Upper lobe of left lung (tissue), 4 donors: ENCODE results near the gene ADAM15.

Experiments
- CTCF ChIP-seq, 6 experiments: fragments of 450-650 bp in 4 of 6; fragments of 200-600 bp in 2 of 6; sonication (generic) in 2 of 6; IDR thresholded peaks; one replicate each; pipeline ENCODE4 v1.5.1; 2016 to 2019; ENCODE audit warnings: antibody characterized with exemption in 6 of 6
- EP300 ChIP-seq, 4 donors: sonication (generic); formaldehyde crosslinking; IDR thresholded peaks; one replicate each; pipeline ENCODE4 v1.5.1; 2017; ENCODE audit warnings: antibody characterized with exemption in 4 of 4, control low read depth in 2 of 4
- POLR2A ChIP-seq, 4 donors: fragments of 450-650 bp; IDR thresholded peaks; one replicate each; pipeline ENCODE4 v1.5.1; 2016 to 2017; ENCODE audit warnings: antibody characterized with exemption in 4 of 4, mild to moderate bottlenecking in 2 of 4
- POLR2AphosphoS5 ChIP-seq, 2 donors: sonication (generic); formaldehyde crosslinking; IDR thresholded peaks; one replicate each; pipeline ENCODE4 v1.5.1; 2017; ENCODE audit warnings: antibody characterized with exemption in 2 of 2

- no peak for TF ChIP-seq CTCF (IDR thresholded peaks at IDR 0.05)
- TF ChIP-seq EP300 (IDR thresholded peaks at IDR 0.05): no peak
- TF ChIP-seq POLR2A (IDR thresholded peaks at IDR 0.05): no peak
- no peak for TF ChIP-seq POLR2AphosphoS5 (IDR thresholded peaks at IDR 0.05)
Measured at GRCh38 chr1:155082301-155083051, 31.4 kb downstream of the ADAM15 start.
